ENCODE data around the gene TNS3.

Gene TNS3

DNA sequence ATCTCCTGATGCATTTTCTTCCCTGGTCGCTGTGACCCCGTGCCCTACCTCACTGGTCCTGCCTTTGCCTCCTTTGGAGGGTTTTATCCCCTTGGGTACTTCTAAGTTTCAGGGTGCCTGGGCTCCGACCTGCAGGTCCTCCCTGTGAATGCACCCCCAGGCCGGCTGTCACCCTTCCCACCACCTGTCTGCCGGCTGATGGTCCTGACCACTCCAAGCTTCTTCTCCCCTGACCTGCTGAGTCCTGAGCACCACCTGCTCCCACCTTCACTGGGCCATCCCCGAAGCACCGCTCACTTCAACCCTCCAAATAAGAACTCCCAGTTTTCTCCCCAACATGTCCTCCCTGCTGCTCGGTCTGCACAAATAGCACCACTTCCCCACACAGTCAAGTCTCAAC, 33.4 kb downstream of the TNS3 start:
- no peak overlapping the region for H2BK12ac ChIP-seq (ENCODE audit: low read length in 2 of 2)
- DNase-seq: no peak
- H3K79me1 ChIP-seq (replicated peaks; ENCODE audit: low read length, poor library complexity, severe bottlenecking): peaks cover 54% of the 10 kb centered on the region
- no peak overlapping the region for H2BK5ac ChIP-seq (ENCODE audit: low read depth, low read length, poor library complexity, severe bottlenecking)
- peaks cover 0 to 28% of the 10 kb centered on the region in 2 experiments for H3K36me3 ChIP-seq (ENCODE audit: control insufficient read depth in 1 of 2, insufficient read depth in 2 of 2, low read depth in 1 of 2, low read length in 2 of 2)
- 99% methylated on average over 8 of the region's 8 CpGs for WGBS
- no peak overlapping the region for H4K91ac ChIP-seq (ENCODE audit: low read length)
- H3K4me2 ChIP-seq (ENCODE audit: low read length, poor library complexity, severe bottlenecking): no peak overlapping the region
- peaks cover 17% of the 10 kb centered on the region for H3K4me1 ChIP-seq (ENCODE audit: control insufficient read depth, insufficient read depth, low read depth, low read length)
- no peak overlapping the region for H3K18ac ChIP-seq (ENCODE audit: low read depth in 1 of 2, low read length in 2 of 2)
- H3K27me3 ChIP-seq (ENCODE audit: control insufficient read depth in 1 of 2, insufficient read depth in 1 of 2, low read length in 2 of 2): peaks cover 0 to 42% of the 10 kb centered on the region in 2 experiments
- peak overlapping the region in 1 of 2 experiments; percentile 31 for H3K14ac ChIP-seq (ENCODE audit: low read length in 2 of 2)
- H3K27ac ChIP-seq (ENCODE audit: low read length, poor library complexity, severe bottlenecking): no peak overlapping the region
- no peak overlapping the region for H2BK120ac ChIP-seq (ENCODE audit: low read depth, low read length)
- H4K8ac ChIP-seq (ENCODE audit: low read length): no peak overlapping the region
- no peak overlapping the region for H2BK15ac ChIP-seq (ENCODE audit: low read depth, poor library complexity, severe bottlenecking)
- no peaks in the 10 kb centered on the region for H3K9me3 ChIP-seq (ENCODE audit: control insufficient read depth, low read length)
- H2AK5ac ChIP-seq (ENCODE audit: low read length, severe bottlenecking): no peak overlapping the region
- H2AFZ ChIP-seq (ENCODE audit: low read depth, low read length): no peak overlapping the region
- no peak overlapping the region for H3K4me3 ChIP-seq (ENCODE audit: insufficient read depth in 1 of 2, low read depth in 1 of 2, low read length in 2 of 2)
- H3K9ac ChIP-seq (ENCODE audit: low read length): no peak overlapping the region
- H3K23ac ChIP-seq (ENCODE audit: low read length in 2 of 2): no peak overlapping the region
- H3K4ac ChIP-seq (ENCODE audit: low read depth in 1 of 2, low read length in 2 of 2): no peak overlapping the region

DNA sequence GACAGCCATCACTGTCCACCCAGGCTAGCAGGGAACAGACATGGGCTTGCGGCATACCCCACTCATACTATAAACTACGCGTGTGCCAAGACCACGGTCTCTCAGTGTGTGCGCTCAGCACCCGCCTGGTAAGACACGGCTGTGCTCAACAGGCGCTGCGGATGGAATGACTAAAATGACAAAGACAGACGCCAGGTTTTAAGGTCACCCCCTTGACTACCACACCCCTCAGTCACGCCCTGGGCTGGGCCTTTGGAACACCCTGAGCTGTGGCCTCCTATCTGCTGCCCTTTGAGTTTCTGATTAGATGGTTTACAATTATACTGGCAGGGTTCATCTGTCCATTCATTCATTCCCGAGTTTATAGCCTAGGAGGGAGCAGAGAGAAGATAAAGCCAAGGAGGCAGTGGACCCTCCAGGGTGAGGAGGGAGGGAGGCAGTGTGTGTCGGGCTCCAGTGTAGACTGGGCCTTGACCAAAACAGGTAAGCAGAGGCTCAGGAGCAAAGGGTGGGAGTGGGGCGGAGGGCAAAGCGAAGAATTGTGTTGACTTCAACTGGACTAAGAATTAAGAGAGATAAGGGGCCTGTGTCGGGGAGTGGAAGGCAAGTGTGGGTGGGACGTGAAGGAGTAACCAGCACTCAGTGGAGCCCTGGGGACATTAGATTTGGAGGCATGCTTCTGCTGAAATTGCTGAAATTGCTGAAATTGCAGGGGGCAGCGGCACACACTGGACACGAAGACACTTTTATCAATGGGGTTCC, 35.0 kb downstream of the TNS3 start:
- H3K4ac ChIP-seq (ENCODE audit: low read depth in 1 of 2, low read length in 2 of 2): no peak overlapping the region
- no peak overlapping the region for H3K14ac ChIP-seq (ENCODE audit: low read length in 2 of 2)
- peaks cover 0 to 56% of the 10 kb centered on the region in 2 experiments for H3K27me3 ChIP-seq (ENCODE audit: control insufficient read depth in 1 of 2, insufficient read depth in 1 of 2, low read length in 2 of 2)
- 95% methylated on average over 19 of the region's 19 CpGs for WGBS
- no peak for DNase-seq
- no peak overlapping the region for H3K27ac ChIP-seq (ENCODE audit: low read length, poor library complexity, severe bottlenecking)
- peak overlapping the region in 1 of 2 experiments; percentile 56 for H2BK12ac ChIP-seq (ENCODE audit: low read length in 2 of 2)
- H3K4me2 ChIP-seq (ENCODE audit: low read length, poor library complexity, severe bottlenecking): no peak overlapping the region
- H3K9me3 ChIP-seq (ENCODE audit: control insufficient read depth, low read length): no peaks in the 10 kb centered on the region
- H3K4me1 ChIP-seq (ENCODE audit: control insufficient read depth, insufficient read depth, low read depth, low read length): peaks cover 21% of the 10 kb centered on the region
- H3K18ac ChIP-seq (ENCODE audit: low read depth in 1 of 2, low read length in 2 of 2): peak overlapping the region in 1 of 2 experiments; percentile 40
- H2AK5ac ChIP-seq (ENCODE audit: low read length, severe bottlenecking): no peak overlapping the region
- H4K91ac ChIP-seq (ENCODE audit: low read length): no peak overlapping the region
- H3K4me3 ChIP-seq (ENCODE audit: insufficient read depth in 1 of 2, low read depth in 1 of 2, low read length in 2 of 2): no peak overlapping the region
- H3K9ac ChIP-seq (ENCODE audit: low read length): no peak overlapping the region
- H3K79me1 ChIP-seq (replicated peaks; ENCODE audit: low read length, poor library complexity, severe bottlenecking): peaks cover 63% of the 10 kb centered on the region
- H2BK15ac ChIP-seq (ENCODE audit: low read depth, poor library complexity, severe bottlenecking): no peak overlapping the region
- H2AFZ ChIP-seq (ENCODE audit: low read depth, low read length): no peak overlapping the region
- H2BK120ac ChIP-seq (ENCODE audit: low read depth, low read length): no peak overlapping the region
- no peak overlapping the region for H4K8ac ChIP-seq (ENCODE audit: low read length)
- H3K36me3 ChIP-seq (ENCODE audit: control insufficient read depth in 1 of 2, insufficient read depth in 2 of 2, low read depth in 1 of 2, low read length in 2 of 2): peaks cover 0 to 37% of the 10 kb centered on the region in 2 experiments
- H3K23ac ChIP-seq (ENCODE audit: low read length in 2 of 2): no peak overlapping the region
- H2BK5ac ChIP-seq (ENCODE audit: low read depth, low read length, poor library complexity, severe bottlenecking): no peak overlapping the region

DNA sequence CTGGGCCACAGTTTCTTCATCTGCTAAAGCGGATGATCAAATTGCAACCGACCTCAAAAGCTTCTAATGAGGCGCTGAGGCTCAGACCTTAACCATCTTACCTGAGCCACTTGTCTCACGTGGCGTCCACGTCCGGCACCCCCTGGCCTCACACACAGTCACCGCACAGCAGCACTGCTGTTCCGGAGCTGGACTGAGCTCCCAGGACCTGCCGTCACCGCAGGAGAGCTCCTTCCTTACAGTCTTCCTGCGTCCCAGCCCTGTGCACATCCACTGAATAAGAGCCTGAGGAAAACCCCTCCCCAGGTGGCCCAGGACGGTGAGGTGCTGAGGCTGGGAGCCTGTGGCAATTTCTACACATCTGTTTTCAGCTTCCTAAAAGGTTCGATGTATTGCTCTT, 35.7 kb downstream of the TNS3 start:
- no peak overlapping the region for H3K4me2 ChIP-seq (ENCODE audit: low read length, poor library complexity, severe bottlenecking)
- H3K4me1 ChIP-seq (ENCODE audit: control insufficient read depth, insufficient read depth, low read depth, low read length): peaks cover 15% of the 10 kb centered on the region
- H3K36me3 ChIP-seq (ENCODE audit: control insufficient read depth in 1 of 2, insufficient read depth in 2 of 2, low read depth in 1 of 2, low read length in 2 of 2): peaks cover 0 to 36% of the 10 kb centered on the region in 2 experiments
- H3K79me1 ChIP-seq (replicated peaks; ENCODE audit: low read length, poor library complexity, severe bottlenecking): peaks cover 59% of the 10 kb centered on the region
- no peak overlapping the region for H4K91ac ChIP-seq (ENCODE audit: low read length)
- peaks cover 0 to 60% of the 10 kb centered on the region in 2 experiments for H3K27me3 ChIP-seq (ENCODE audit: control insufficient read depth in 1 of 2, insufficient read depth in 1 of 2, low read length in 2 of 2)
- no peak overlapping the region for H2AFZ ChIP-seq (ENCODE audit: low read depth, low read length)
- H3K23ac ChIP-seq (ENCODE audit: low read length in 2 of 2): no peak overlapping the region
- H3K4ac ChIP-seq (ENCODE audit: low read depth in 1 of 2, low read length in 2 of 2): no peak overlapping the region
- H3K9ac ChIP-seq (ENCODE audit: low read length): no peak overlapping the region
- H2BK120ac ChIP-seq (ENCODE audit: low read depth, low read length): no peak overlapping the region
- no peak overlapping the region for H2BK15ac ChIP-seq (ENCODE audit: low read depth, poor library complexity, severe bottlenecking)
- WGBS: 98% methylated on average over 13 of the region's 14 CpGs
- H2AK5ac ChIP-seq (ENCODE audit: low read length, severe bottlenecking): no peak overlapping the region
- H3K9me3 ChIP-seq (ENCODE audit: control insufficient read depth, low read length): no peaks in the 10 kb centered on the region
- no peak for DNase-seq
- H3K18ac ChIP-seq (ENCODE audit: low read depth in 1 of 2, low read length in 2 of 2): peak overlapping the region in 1 of 2 experiments; percentile 3
- H4K8ac ChIP-seq (ENCODE audit: low read length): no peak overlapping the region
- H3K4me3 ChIP-seq (ENCODE audit: insufficient read depth in 1 of 2, low read depth in 1 of 2, low read length in 2 of 2): no peak overlapping the region
- H2BK12ac ChIP-seq (ENCODE audit: low read length in 2 of 2): no peak overlapping the region
- H3K14ac ChIP-seq (ENCODE audit: low read length in 2 of 2): no peak overlapping the region
- no peak overlapping the region for H2BK5ac ChIP-seq (ENCODE audit: low read depth, low read length, poor library complexity, severe bottlenecking)
- no peak overlapping the region for H3K27ac ChIP-seq (ENCODE audit: low read length, poor library complexity, severe bottlenecking)

DNA sequence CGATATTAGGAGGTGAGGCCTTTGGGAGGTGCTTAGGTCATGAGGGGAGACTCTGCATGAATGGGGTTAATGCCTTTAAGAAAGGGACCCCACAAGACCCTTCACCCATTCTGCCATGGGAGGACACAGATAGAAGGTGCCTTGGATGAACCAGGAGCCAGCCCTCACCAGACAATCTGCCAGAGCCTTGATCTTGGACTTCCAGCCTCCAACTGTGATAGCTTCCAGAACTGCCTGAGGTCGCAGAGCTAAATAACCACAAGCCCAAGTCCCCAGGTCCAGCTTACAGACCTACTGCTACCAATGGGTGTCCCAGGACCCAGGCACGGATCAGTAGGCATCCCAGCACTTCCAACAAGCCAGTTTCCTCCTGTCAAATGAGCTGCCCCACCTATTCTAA, 37.5 kb downstream of the TNS3 start:
- H3K4me1 ChIP-seq (ENCODE audit: control insufficient read depth, insufficient read depth, low read depth, low read length): peaks cover 26% of the 10 kb centered on the region
- H4K8ac ChIP-seq (ENCODE audit: low read length): no peak overlapping the region
- no peak overlapping the region for H2BK12ac ChIP-seq (ENCODE audit: low read length in 2 of 2)
- H2BK5ac ChIP-seq (ENCODE audit: low read depth, low read length, poor library complexity, severe bottlenecking): no peak overlapping the region
- H3K23ac ChIP-seq (ENCODE audit: low read length in 2 of 2): peak overlapping the region in 1 of 2 experiments; percentile 95
- no peak for DNase-seq
- H2BK15ac ChIP-seq (ENCODE audit: low read depth, poor library complexity, severe bottlenecking): no peak overlapping the region
- H3K18ac ChIP-seq (ENCODE audit: low read depth in 1 of 2, low read length in 2 of 2): no peak overlapping the region
- H2AK5ac ChIP-seq (ENCODE audit: low read length, severe bottlenecking): no peak overlapping the region
- H3K4ac ChIP-seq (ENCODE audit: low read depth in 1 of 2, low read length in 2 of 2): no peak overlapping the region
- H3K4me3 ChIP-seq (ENCODE audit: insufficient read depth in 1 of 2, low read depth in 1 of 2, low read length in 2 of 2): no peak overlapping the region
- H3K27me3 ChIP-seq (ENCODE audit: control insufficient read depth in 1 of 2, insufficient read depth in 1 of 2, low read length in 2 of 2): peaks cover 0 to 78% of the 10 kb centered on the region in 2 experiments
- no peak overlapping the region for H3K27ac ChIP-seq (ENCODE audit: low read length, poor library complexity, severe bottlenecking)
- H2BK120ac ChIP-seq (ENCODE audit: low read depth, low read length): no peak overlapping the region
- peaks cover 55% of the 10 kb centered on the region for H3K79me1 ChIP-seq (replicated peaks; ENCODE audit: low read length, poor library complexity, severe bottlenecking)
- H2AFZ ChIP-seq (ENCODE audit: low read depth, low read length): no peak overlapping the region
- no peak overlapping the region for H3K4me2 ChIP-seq (ENCODE audit: low read length, poor library complexity, severe bottlenecking)
- no peak overlapping the region for H4K91ac ChIP-seq (ENCODE audit: low read length)
- H3K36me3 ChIP-seq (ENCODE audit: control insufficient read depth in 1 of 2, insufficient read depth in 2 of 2, low read depth in 1 of 2, low read length in 2 of 2): peaks cover 0 to 38% of the 10 kb centered on the region in 2 experiments
- 90% methylated on average over 3 of the region's 3 CpGs for WGBS
- H3K9ac ChIP-seq (ENCODE audit: low read length): no peak overlapping the region
- no peaks in the 10 kb centered on the region for H3K9me3 ChIP-seq (ENCODE audit: control insufficient read depth, low read length)
- H3K14ac ChIP-seq (ENCODE audit: low read length in 2 of 2): no peak overlapping the region

Measured in mesenchymal stem cell (in vitro differentiated cells and primary cell).